NB4 (cell line): ENCODE data around the gene ACKR3.

Experiments used
- CTCF ChIP-seq: IDR thresholded peaks from one replicate; pipeline ENCODE4 v1.5.1; 2012; ENCODE audit warnings: low read depth, low read length
- MYC ChIP-seq: IDR thresholded peaks from 2 replicates; pipeline ENCODE4 v1.6.1; 2011; ENCODE audit warnings: low read depth, low read length
- POLR2A ChIP-seq: IDR thresholded peaks from 2 replicates; pipeline ENCODE4 v1.6.1; 2011; ENCODE audit warnings: mild to moderate bottlenecking; ENCODE audit not compliant: insufficient read length; ENCODE audit errors: extremely low read depth
- TF ChIP-seq, protein P1 (sequence below): IDR thresholded peaks from 2 replicates; pipeline ENCODE4 v1.6.1; 2011; ENCODE audit warnings: low read depth, low read length

DNA sequence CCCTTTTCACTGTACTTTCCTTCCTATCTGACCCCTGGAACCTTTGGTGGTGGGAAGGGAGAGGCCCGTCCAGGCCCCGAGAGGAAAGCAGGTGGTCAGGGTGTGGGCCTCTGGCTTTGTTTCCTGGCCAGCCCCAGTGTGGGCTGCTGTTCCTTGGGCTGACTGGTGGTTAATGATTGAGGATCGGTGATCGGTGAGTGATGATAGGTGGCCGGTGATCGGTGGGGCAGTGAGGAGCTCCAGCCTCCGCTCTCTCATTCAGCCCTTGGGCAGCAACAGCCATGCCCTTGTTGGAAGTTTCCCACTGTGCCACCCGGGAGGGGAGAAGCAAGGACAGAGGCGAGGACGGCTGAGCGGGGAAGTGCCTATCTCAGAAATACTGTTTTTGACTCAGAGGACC lies 7.3 kb downstream of the ACKR3 start:
- no peak for TF ChIP-seq POLR2A
- TF ChIP-seq, protein P1, sequence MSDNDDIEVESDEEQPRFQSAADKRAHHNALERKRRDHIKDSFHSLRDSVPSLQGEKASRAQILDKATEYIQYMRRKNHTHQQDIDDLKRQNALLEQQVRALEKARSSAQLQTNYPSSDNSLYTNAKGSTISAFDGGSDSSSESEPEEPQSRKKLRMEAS, result no peak
- TF ChIP-seq CTCF, result no peak
- TF ChIP-seq MYC, result no peak
